ENCODE data around the gene KCTD5.
A peak's percentile ranks its signal among the peaks of the same experiment; 100 is the strongest.
"Not testable (repeated sequence)": the region's sequence is repeated elsewhere in the genome, so short reads cannot be mapped to it uniquely, and the experiment has no call there.

Gene KCTD5

GRCh38 chr16:2673066-2673999 lies 9.0 kb upstream of the KCTD5 start:
- Histone ChIP-seq H3K4me3 (ENCODE audit: low read depth in 1 of 2, low read length in 2 of 2) (peak overlapping the region; percentile 67 to 81), H3K9me3 (ENCODE audit: control insufficient read depth in 1 of 2, low read length in 2 of 2) (no peaks in the 10 kb centered on the region), H3K27ac (ENCODE audit: low read depth, low read length) (peak overlapping the region; percentile 66), H3K4me1 (ENCODE audit: control insufficient read depth in 1 of 2, insufficient read depth in 2 of 2, low read length in 2 of 2) (peaks cover 9 to 30% of the 10 kb centered on the region in 2 donors), H3K36me3 (ENCODE audit: control insufficient read depth in 1 of 2, insufficient read depth in 2 of 2, low read length in 2 of 2) (peaks cover 0 to 7% of the 10 kb centered on the region in 2 donors), H3K27me3 (ENCODE audit: control insufficient read depth in 1 of 2, insufficient read depth in 2 of 2, low read length in 2 of 2) (no peaks in the 10 kb centered on the region), H3K9ac (ENCODE audit: low read depth in 1 of 2, low read length in 2 of 2) (peak overlapping the region; percentile 39 to 81)

DNA sequence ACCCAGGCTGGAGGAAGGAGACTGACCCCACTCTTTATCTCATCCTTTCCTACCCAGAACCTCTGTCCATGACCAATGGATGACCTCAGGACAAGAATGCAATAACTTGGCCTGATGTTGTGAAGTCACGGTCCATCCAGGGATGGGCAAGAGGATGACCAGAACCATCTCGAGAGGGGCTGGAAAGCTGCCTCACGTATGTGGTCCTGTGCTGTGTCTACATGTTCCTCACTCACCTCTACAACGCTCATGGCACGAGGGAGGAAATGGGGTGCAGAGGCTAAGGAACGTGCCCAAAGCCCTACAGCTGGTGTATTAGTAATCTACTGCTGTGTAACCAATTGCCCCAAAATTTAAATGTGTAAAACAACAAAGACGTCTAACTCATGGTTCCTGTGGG lies 7.3 kb upstream of the KCTD5 start:
- Histone ChIP-seq H3K36me3 (ENCODE audit: control insufficient read depth in 1 of 2, insufficient read depth in 2 of 2, low read length in 2 of 2) (no peaks in the 10 kb centered on the region), H3K4me3 (ENCODE audit: low read depth in 1 of 2, low read length in 2 of 2) (no peak overlapping the region), H3K9ac (ENCODE audit: low read depth in 1 of 2, low read length in 2 of 2) (no peak overlapping the region), H3K27ac (ENCODE audit: low read depth, low read length) (no peak overlapping the region), H3K4me1 (ENCODE audit: control insufficient read depth in 1 of 2, insufficient read depth in 2 of 2, low read length in 2 of 2) (peaks cover 9 to 33% of the 10 kb centered on the region in 2 donors), H3K9me3 (ENCODE audit: control insufficient read depth in 1 of 2, low read length in 2 of 2) (no peaks in the 10 kb centered on the region), H3K27me3 (ENCODE audit: control insufficient read depth in 1 of 2, insufficient read depth in 2 of 2, low read length in 2 of 2) (no peaks in the 10 kb centered on the region)

GRCh38 chr16:2675714-2676113 lies 6.6 kb upstream of the KCTD5 start:
- Histone ChIP-seq H3K9ac (ENCODE audit: low read depth in 1 of 2, low read length in 2 of 2) (no peak overlapping the region), H3K4me3 (ENCODE audit: low read depth in 1 of 2, low read length in 2 of 2) (no peak overlapping the region), H3K27ac (ENCODE audit: low read depth, low read length) (no peak overlapping the region), H3K4me1 (ENCODE audit: control insufficient read depth in 1 of 2, insufficient read depth in 2 of 2, low read length in 2 of 2) (peaks cover 9 to 33% of the 10 kb centered on the region in 2 donors), H3K27me3 (ENCODE audit: control insufficient read depth in 1 of 2, insufficient read depth in 2 of 2, low read length in 2 of 2) (no peaks in the 10 kb centered on the region), H3K9me3 (ENCODE audit: control insufficient read depth in 1 of 2, low read length in 2 of 2) (no peaks in the 10 kb centered on the region), H3K36me3 (ENCODE audit: control insufficient read depth in 1 of 2, insufficient read depth in 2 of 2, low read length in 2 of 2) (no peaks in the 10 kb centered on the region)

DNA sequence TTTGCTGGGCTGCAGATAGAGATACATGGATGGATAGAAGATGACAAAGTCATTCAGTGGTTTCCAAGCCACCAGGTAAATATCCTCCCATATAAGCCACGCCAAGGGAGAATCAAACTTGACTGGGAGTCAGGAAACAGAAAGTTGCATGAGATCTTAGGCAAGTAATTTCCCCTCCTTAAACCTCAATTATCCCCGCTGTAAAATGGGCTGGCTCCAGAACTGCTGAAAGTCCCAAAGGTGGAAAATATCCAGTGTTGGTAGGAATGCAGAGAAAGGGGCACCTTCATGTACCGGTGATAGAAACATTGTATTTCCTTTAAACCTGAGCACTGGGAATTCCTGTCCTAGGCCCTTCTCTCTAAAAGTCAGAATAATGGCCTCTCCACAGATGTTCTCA lies 5.4 kb upstream of the KCTD5 start:
- not testable (repeated sequence) for H3K27ac ChIP-seq (ENCODE audit: low read depth, low read length); H3K4me3 ChIP-seq (ENCODE audit: low read depth in 1 of 2, low read length in 2 of 2); H3K27me3 ChIP-seq (ENCODE audit: control insufficient read depth in 1 of 2, insufficient read depth in 2 of 2, low read length in 2 of 2); H3K9me3 ChIP-seq (ENCODE audit: control insufficient read depth in 1 of 2, low read length in 2 of 2); H3K36me3 ChIP-seq (ENCODE audit: control insufficient read depth in 1 of 2, insufficient read depth in 2 of 2, low read length in 2 of 2); H3K9ac ChIP-seq (ENCODE audit: low read depth in 1 of 2, low read length in 2 of 2)
- H3K4me1 ChIP-seq (ENCODE audit: control insufficient read depth in 1 of 2, insufficient read depth in 2 of 2, low read length in 2 of 2): peaks cover 5 to 30% of the 10 kb centered on the region in 2 donors

DNA sequence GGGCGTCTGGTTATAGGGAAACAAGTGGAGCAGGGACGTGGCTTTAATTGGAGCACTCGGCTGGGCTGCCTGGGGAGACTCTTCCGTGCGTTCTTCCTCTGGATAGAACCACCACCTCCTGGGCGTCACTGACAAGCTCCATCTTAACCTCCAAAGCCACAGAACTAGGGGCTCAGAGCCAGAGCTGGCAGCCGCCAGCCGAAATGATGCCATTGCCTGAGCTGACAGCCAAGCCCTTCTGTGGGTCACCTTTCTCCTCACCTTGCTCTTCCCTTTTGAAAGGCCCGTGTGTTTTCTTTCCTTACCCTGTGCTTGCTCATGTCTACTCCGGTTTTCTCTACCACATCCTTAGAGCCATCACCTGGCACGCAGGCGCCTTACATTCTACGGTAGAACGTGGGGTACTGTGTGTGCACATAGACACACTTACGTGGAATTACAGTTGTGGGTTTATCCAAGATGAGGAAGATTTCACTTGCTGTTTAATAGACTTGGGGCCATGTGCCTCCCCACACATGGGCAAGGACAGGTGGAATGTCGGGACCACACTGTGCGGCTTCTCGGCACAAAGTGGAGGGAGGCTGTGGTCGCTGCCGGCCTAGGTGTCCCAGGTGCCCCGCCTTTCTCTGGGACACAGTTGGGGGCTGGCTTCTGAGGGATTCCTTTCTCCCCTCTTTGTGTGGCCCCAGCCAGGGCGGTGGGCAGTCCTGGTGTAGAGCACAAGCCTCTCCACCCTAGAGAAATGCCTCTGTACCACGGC lies 3.9 kb upstream of the KCTD5 start:
- H3K4me3 ChIP-seq (ENCODE audit: low read depth in 1 of 2, low read length in 2 of 2); H3K9me3 ChIP-seq (ENCODE audit: control insufficient read depth in 1 of 2, low read length in 2 of 2); H3K27me3 ChIP-seq (ENCODE audit: control insufficient read depth in 1 of 2, insufficient read depth in 2 of 2, low read length in 2 of 2); H3K27ac ChIP-seq (ENCODE audit: low read depth, low read length); H3K36me3 ChIP-seq (ENCODE audit: control insufficient read depth in 1 of 2, insufficient read depth in 2 of 2, low read length in 2 of 2); H3K9ac ChIP-seq (ENCODE audit: low read depth in 1 of 2, low read length in 2 of 2): not testable (repeated sequence)
- peaks cover 0 to 24% of the 10 kb centered on the region in 2 donors for H3K4me1 ChIP-seq (ENCODE audit: control insufficient read depth in 1 of 2, insufficient read depth in 2 of 2, low read length in 2 of 2)

DNA sequence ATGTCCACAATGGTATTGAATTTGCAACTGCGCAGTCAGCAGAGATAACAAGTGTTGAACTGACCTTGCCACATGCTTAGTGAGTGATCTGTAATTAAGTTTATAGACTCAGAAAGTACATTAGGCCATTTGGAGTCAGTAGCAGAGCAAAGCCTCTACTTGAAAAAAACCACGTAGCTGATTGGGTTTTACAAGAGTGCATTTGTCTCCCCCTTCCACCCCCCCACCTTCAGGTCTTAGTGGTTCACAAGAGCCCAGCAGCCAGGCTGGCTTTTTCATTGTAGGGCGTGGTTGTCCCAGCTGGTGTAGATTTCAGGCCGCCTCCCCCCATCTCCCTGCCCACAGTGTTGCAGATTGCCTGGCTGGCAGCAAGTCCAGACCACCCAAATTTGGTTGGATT lies 2.4 kb upstream of the KCTD5 start:
- not testable (repeated sequence) for H3K27ac ChIP-seq (ENCODE audit: low read depth, low read length); H3K9ac ChIP-seq (ENCODE audit: low read depth in 1 of 2, low read length in 2 of 2); H3K27me3 ChIP-seq (ENCODE audit: control insufficient read depth in 1 of 2, insufficient read depth in 2 of 2, low read length in 2 of 2); H3K4me3 ChIP-seq (ENCODE audit: low read depth in 1 of 2, low read length in 2 of 2); H3K9me3 ChIP-seq (ENCODE audit: control insufficient read depth in 1 of 2, low read length in 2 of 2); H3K36me3 ChIP-seq (ENCODE audit: control insufficient read depth in 1 of 2, insufficient read depth in 2 of 2, low read length in 2 of 2)
- H3K4me1 ChIP-seq (ENCODE audit: control insufficient read depth in 1 of 2, insufficient read depth in 2 of 2, low read length in 2 of 2): peaks cover 0 to 11% of the 10 kb centered on the region in 2 donors

GRCh38 chr16:2680360-2680759 lies 2.0 kb upstream of the KCTD5 start:
- H3K27me3 ChIP-seq (ENCODE audit: control insufficient read depth in 1 of 2, insufficient read depth in 2 of 2, low read length in 2 of 2); H3K9me3 ChIP-seq (ENCODE audit: control insufficient read depth in 1 of 2, low read length in 2 of 2); H3K4me3 ChIP-seq (ENCODE audit: low read depth in 1 of 2, low read length in 2 of 2); H3K4me1 ChIP-seq (ENCODE audit: control insufficient read depth in 1 of 2, insufficient read depth in 2 of 2, low read length in 2 of 2); H3K27ac ChIP-seq (ENCODE audit: low read depth, low read length); H3K36me3 ChIP-seq (ENCODE audit: control insufficient read depth in 1 of 2, insufficient read depth in 2 of 2, low read length in 2 of 2); H3K9ac ChIP-seq (ENCODE audit: low read depth in 1 of 2, low read length in 2 of 2): not testable (repeated sequence)

- H3K4me3 ChIP-seq (ENCODE audit: low read depth in 1 of 2, low read length in 2 of 2): peak overlapping the region; percentile 82 to 99
- H3K9ac ChIP-seq (ENCODE audit: low read depth in 1 of 2, low read length in 2 of 2): peak overlapping the region; percentile 80 to 95
- not testable (repeated sequence) for H3K27me3 ChIP-seq (ENCODE audit: control insufficient read depth in 1 of 2, insufficient read depth in 2 of 2, low read length in 2 of 2); H3K9me3 ChIP-seq (ENCODE audit: control insufficient read depth in 1 of 2, low read length in 2 of 2); H3K36me3 ChIP-seq (ENCODE audit: control insufficient read depth in 1 of 2, insufficient read depth in 2 of 2, low read length in 2 of 2); H3K27ac ChIP-seq (ENCODE audit: low read depth, low read length)
- H3K4me1 ChIP-seq (ENCODE audit: control insufficient read depth in 1 of 2, insufficient read depth in 2 of 2, low read length in 2 of 2): peaks cover 12 to 23% of the 10 kb centered on the region in 2 donors
These were observed 718 bp downstream of the KCTD5 start for GRCh38 chr16:2683041-2683440.

GRCh38 chr16:2686075-2686474 lies 3.8 kb downstream of the KCTD5 start:
- H3K9ac ChIP-seq (ENCODE audit: low read depth in 1 of 2, low read length in 2 of 2); H3K4me3 ChIP-seq (ENCODE audit: low read depth in 1 of 2, low read length in 2 of 2); H3K27me3 ChIP-seq (ENCODE audit: control insufficient read depth in 1 of 2, insufficient read depth in 2 of 2, low read length in 2 of 2); H3K27ac ChIP-seq (ENCODE audit: low read depth, low read length); H3K9me3 ChIP-seq (ENCODE audit: control insufficient read depth in 1 of 2, low read length in 2 of 2): not testable (repeated sequence)
- H3K36me3 ChIP-seq (ENCODE audit: control insufficient read depth in 1 of 2, insufficient read depth in 2 of 2, low read length in 2 of 2): peaks cover 0 to 12% of the 10 kb centered on the region in 2 donors
- peaks cover 12 to 19% of the 10 kb centered on the region in 2 donors for H3K4me1 ChIP-seq (ENCODE audit: control insufficient read depth in 1 of 2, insufficient read depth in 2 of 2, low read length in 2 of 2)

DNA sequence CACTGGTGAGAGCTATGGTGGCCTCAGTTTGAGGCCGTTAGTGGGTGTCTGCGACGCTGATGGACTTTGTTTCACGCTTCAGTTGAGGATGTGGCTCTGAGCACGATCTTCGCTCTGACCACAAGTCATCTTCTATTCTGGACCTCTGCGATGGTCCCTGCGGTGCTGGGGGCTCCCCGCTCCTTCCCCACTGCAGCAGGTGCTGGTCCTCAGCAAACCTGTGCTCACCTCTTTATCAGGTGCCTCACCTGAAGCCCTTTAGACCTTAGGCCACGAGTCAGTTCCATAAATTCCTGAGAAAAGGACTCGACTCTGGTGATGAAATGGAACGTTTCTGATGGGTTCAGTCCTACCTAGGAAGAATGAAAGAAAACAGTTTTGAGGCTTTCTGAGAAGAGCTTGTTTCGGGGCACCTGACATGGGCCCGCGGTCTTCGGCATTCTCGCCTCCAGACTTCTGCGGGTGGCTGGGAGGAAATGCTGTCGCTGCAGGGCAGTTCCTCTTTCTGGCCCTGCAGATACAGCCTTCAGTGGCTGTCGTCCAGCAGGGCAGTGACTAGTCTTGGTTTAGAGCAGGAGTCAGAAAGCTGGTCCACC lies 4.7 kb downstream of the KCTD5 start:
- Histone ChIP-seq H3K27me3 (ENCODE audit: control insufficient read depth in 1 of 2, insufficient read depth in 2 of 2, low read length in 2 of 2) (no peaks in the 10 kb centered on the region), H3K9me3 (ENCODE audit: control insufficient read depth in 1 of 2, low read length in 2 of 2) (no peaks in the 10 kb centered on the region), H3K27ac (ENCODE audit: low read depth, low read length) (peak overlapping the region; percentile 75), H3K9ac (ENCODE audit: low read depth in 1 of 2, low read length in 2 of 2) (peak overlapping the region; percentile 25 to 48), H3K4me3 (ENCODE audit: low read depth in 1 of 2, low read length in 2 of 2) (peak overlapping the region; percentile 36 to 44), H3K4me1 (ENCODE audit: control insufficient read depth in 1 of 2, insufficient read depth in 2 of 2, low read length in 2 of 2) (peaks cover 12 to 14% of the 10 kb centered on the region in 2 donors), H3K36me3 (ENCODE audit: control insufficient read depth in 1 of 2, insufficient read depth in 2 of 2, low read length in 2 of 2) (peaks cover 0 to 19% of the 10 kb centered on the region in 2 donors)

Measured in duodenal mucosa (tissue), 2 donors.